HG03460 (cell line): ENCODE data around the gene EFNB1.

ENCODE experiments used
- ATAC-seq: cut with Tn5 transposase; IDR thresholded peaks from one replicate; pipeline ENCODE4 v1.9.1; 2021; ENCODE audit not compliant: unreplicated experiment

EFNB1 gene

GRCh38 chrX:68842781-68843581 is 14.2 kb downstream of the EFNB1 start:
- no peak for ATAC-seq

- ATAC-seq = no peak
Measured at GRCh38 chrX:68843992-68844391, 15.2 kb downstream of the EFNB1 start.

GRCh38 chrX:68844581-68844980 is 15.8 kb downstream of the EFNB1 start:
- no peak for ATAC-seq

- ATAC-seq = no peak
Measured at GRCh38 chrX:68846536-68846935, 17.7 kb downstream of the EFNB1 start.

- ATAC-seq = no peak
Measured at GRCh38 chrX:68847172-68847571, 18.4 kb downstream of the EFNB1 start.

- no peak for ATAC-seq
Measured at GRCh38 chrX:68848189-68848940, 19.5 kb downstream of the EFNB1 start.

GRCh38 chrX:68851082-68851481 is 22.3 kb downstream of the EFNB1 start:
- no peak for ATAC-seq

- ATAC-seq = no peak
Measured at GRCh38 chrX:68852046-68852445, 23.2 kb downstream of the EFNB1 start.

- no peak for ATAC-seq
Measured at GRCh38 chrX:68853665-68854251, 24.9 kb downstream of the EFNB1 start.

GRCh38 chrX:68865300-68865699 is 36.5 kb downstream of the EFNB1 start:
- no peak for ATAC-seq

- ATAC-seq = no peak
Measured at GRCh38 chrX:68865926-68866325, 37.1 kb downstream of the EFNB1 start.

GRCh38 chrX:68867458-68868112 is 38.8 kb downstream of the EFNB1 start:
- no peak for ATAC-seq

- no peak for ATAC-seq
Measured at GRCh38 chrX:68868316-68868715, 39.5 kb downstream of the EFNB1 start.

GRCh38 chrX:68868902-68869800 is 40.3 kb downstream of the EFNB1 start:
- ATAC-seq = no peak

- no peak for ATAC-seq
Measured at GRCh38 chrX:68870357-68870756, 41.5 kb downstream of the EFNB1 start.

- no peak for ATAC-seq
Measured at GRCh38 chrX:68872171-68872570, 43.4 kb downstream of the EFNB1 start.

- no peak for ATAC-seq
Measured at GRCh38 chrX:68874076-68874475, 45.3 kb downstream of the EFNB1 start.

GRCh38 chrX:68876731-68877130 is 47.9 kb downstream of the EFNB1 start:
- no peak for ATAC-seq

GRCh38 chrX:68877606-68878005 is 48.8 kb downstream of the EFNB1 start:
- ATAC-seq = no peak

GRCh38 chrX:68878977-68879645 is 50.3 kb downstream of the EFNB1 start:
- ATAC-seq = no peak
